GM12874 (cell line): Measurements from ENCODE around the gene GFRA1.
A peak's percentile ranks its signal among the peaks of the same experiment; 100 is the strongest.

Experiments
- CTCF ChIP-seq: IDR thresholded peaks from 2 replicates; pipeline ENCODE4 v1.5.1; 2011; ENCODE audit warnings: low read depth, mild to moderate bottlenecking, control low read depth, low read length, moderate library complexity; ENCODE audit not compliant: insufficient read depth

Gene GFRA1

GRCh38 chr10:116121640-116122525 lies 151.1 kb downstream of the GFRA1 start:
- no peak for TF ChIP-seq CTCF

- TF ChIP-seq CTCF, result peak; percentile 31; the same call in 1 of the 2 replicates
These were observed 152.1 kb downstream of the GFRA1 start for GRCh38 chr10:116120688-116121455.

- TF ChIP-seq CTCF, result no peak
These were observed 154.2 kb downstream of the GFRA1 start for GRCh38 chr10:116118847-116119246.

- no peak for TF ChIP-seq CTCF
These were observed 157.2 kb downstream of the GFRA1 start for GRCh38 chr10:116115797-116116196.

GRCh38 chr10:116115036-116115641 lies 157.9 kb downstream of the GFRA1 start:
- TF ChIP-seq CTCF, result no peak

- no peak for TF ChIP-seq CTCF
These were observed 159.1 kb downstream of the GFRA1 start for GRCh38 chr10:116113721-116114501.
